ENCODE measurements around the gene ELK3. TPM values are rescaled to one million over a fixed set of nuclear protein-coding genes. Genes with fewer than 3 reads are reported as not detected.
A peak's percentile ranks its signal among the peaks of the same experiment; 100 is the strongest.

The ELK3 gene
- total and polyA plus RNA-seq, 7 donors = 2.3 to 23.8 (median 15.7) TPM

GRCh38 chr12:96164951-96165811, 29.0 kb upstream of the ELK3 start:
- DNase-seq = no peak
- Histone ChIP-seq H3K27ac (peak overlapping the region in 2 of 4 donors; percentile 23 to 72), H3K4me1 (no peaks in the 10 kb centered on the region), H3K4me3 (no peak overlapping the region), H3K9me3 (no peaks in the 10 kb centered on the region), H3K27me3 (no peaks in the 10 kb centered on the region), H3K36me3 (no peaks in the 10 kb centered on the region)
- TF ChIP-seq POLR2A (IDR thresholded peaks at IDR 0.05) (no peak), POLR2AphosphoS5 (IDR thresholded peaks at IDR 0.05) (peak in 1 of 4 donors; percentile 19)
- 87 to 88% methylated on average over 14 of the region's 14 CpGs for WGBS, 2 donors
- intact Hi-C loops (cut with DNase I) = no loop called here

DNA sequence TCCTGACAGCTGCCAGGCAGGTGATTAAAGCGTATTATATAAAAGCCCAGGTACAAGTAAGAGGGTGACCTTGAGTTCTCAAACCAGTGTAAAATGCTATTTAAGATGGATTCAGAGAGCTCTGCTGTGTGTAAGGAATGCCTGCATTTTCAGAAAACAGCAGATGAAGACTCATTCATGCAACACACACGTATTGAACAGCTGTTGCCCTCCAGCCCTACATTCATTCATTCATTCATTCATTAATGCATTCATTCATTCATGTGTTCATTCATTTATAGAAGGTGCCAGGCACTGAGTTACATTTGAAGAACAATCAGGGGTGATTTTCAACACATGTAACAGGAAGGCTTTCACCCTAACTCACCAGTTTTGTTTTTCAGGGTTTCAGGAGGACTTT, 27.4 kb upstream of the ELK3 start:
- WGBS, 2 donors = 70 to 88% methylated on average over 2 of the region's 2 CpGs
- intact Hi-C loops (cut with DNase I) = no loop called here
- H3K27ac ChIP-seq = peak overlapping the region in 1 of 4 donors; percentile 72
- H3K27me3 ChIP-seq = no peaks in the 10 kb centered on the region
- H3K9me3 ChIP-seq = no peaks in the 10 kb centered on the region
- TF ChIP-seq POLR2A (IDR thresholded peaks at IDR 0.05) = no peak
- no peak for DNase-seq
- H3K36me3 ChIP-seq = no peaks in the 10 kb centered on the region
- H3K4me1 ChIP-seq = no peaks in the 10 kb centered on the region
- H3K4me3 ChIP-seq = no peak overlapping the region

- no peaks in the 10 kb centered on the region for H3K27me3 ChIP-seq
- no peak for TF ChIP-seq EP300 (IDR thresholded peaks at IDR 0.05)
- no peak for TF ChIP-seq POLR2A (IDR thresholded peaks at IDR 0.05)
- TF ChIP-seq POLR2AphosphoS5 (IDR thresholded peaks at IDR 0.05) = no peak
- TF ChIP-seq CTCF (IDR thresholded peaks at IDR 0.05) = no peak
- intact Hi-C loops (cut with DNase I) = no loop called here
- no peak overlapping the region for H3K4me3 ChIP-seq
- no peak for DNase-seq
- H3K9me3 ChIP-seq = no peaks in the 10 kb centered on the region
- H3K27ac ChIP-seq = no peak overlapping the region
- 84 to 94% methylated on average over 1 of the region's 1 CpG for WGBS, 2 donors
- no peaks in the 10 kb centered on the region for H3K4me1 ChIP-seq
- no peaks in the 10 kb centered on the region for H3K36me3 ChIP-seq
Measured at GRCh38 chr12:96167492-96167891, 26.7 kb upstream of the ELK3 start.

DNA sequence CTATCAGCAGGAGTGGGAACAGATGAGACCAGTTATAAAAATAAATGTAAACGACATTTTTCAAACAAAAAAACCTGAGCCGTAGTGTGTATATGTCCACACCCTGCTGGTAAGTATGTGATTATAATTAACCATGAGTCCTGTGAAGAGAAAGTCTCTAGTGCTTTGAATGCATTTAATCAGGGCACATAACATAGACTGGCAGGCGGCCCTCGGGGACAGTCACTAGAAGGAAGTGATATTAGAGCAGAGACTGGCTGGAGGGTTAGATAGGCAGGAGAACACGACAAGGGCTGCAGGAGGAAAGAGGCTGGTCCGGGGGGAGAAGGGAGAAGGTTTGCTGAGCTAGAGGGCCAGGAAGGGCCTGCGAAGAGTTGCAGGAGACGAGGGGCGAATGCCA, 23.8 kb upstream of the ELK3 start:
- Histone ChIP-seq H3K9me3 (no peaks in the 10 kb centered on the region), H3K4me1 (no peaks in the 10 kb centered on the region), H3K27ac (no peak overlapping the region), H3K36me3 (no peaks in the 10 kb centered on the region), H3K4me3 (no peak overlapping the region), H3K27me3 (no peaks in the 10 kb centered on the region)
- WGBS, 2 donors = 45 to 58% methylated on average over 9 of the region's 9 CpGs
- no peak for DNase-seq
- TF ChIP-seq EP300 (IDR thresholded peaks at IDR 0.05) (no peak), CTCF (IDR thresholded peaks at IDR 0.05) (no peak), POLR2AphosphoS5 (IDR thresholded peaks at IDR 0.05) (no peak), POLR2A (IDR thresholded peaks at IDR 0.05) (no peak)
- intact Hi-C loops (cut with DNase I) = no loop called here

- DNase-seq = no peak
- intact Hi-C loops (cut with DNase I) = no loop called here
- H3K36me3 ChIP-seq = no peaks in the 10 kb centered on the region
- TF ChIP-seq POLR2A (IDR thresholded peaks at IDR 0.05) (no peak), EP300 (IDR thresholded peaks at IDR 0.05) (no peak), POLR2AphosphoS5 (IDR thresholded peaks at IDR 0.05) (no peak), CTCF (IDR thresholded peaks at IDR 0.05) (no peak)
- WGBS, 2 donors = 93 to 94% methylated on average over 5 of the region's 5 CpGs
- H3K27me3 ChIP-seq = no peaks in the 10 kb centered on the region
- H3K4me1 ChIP-seq = no peaks in the 10 kb centered on the region
- no peak overlapping the region for H3K4me3 ChIP-seq
- no peaks in the 10 kb centered on the region for H3K9me3 ChIP-seq
- no peak overlapping the region for H3K27ac ChIP-seq
Measured at GRCh38 chr12:96170762-96171161, 23.4 kb upstream of the ELK3 start.
